Endodermal cell (in vitro differentiated cells): ENCODE measurements around the gene TTC7B. TPM values are rescaled to one million over a fixed set of nuclear protein-coding genes. Genes with fewer than 3 reads are reported as not detected.

Experiments used
- DNase-seq: peaks from one replicate; pipeline ENCODE4 v3.0.0-alpha.2; 2017
- H3K27ac ChIP-seq: 2 replicates; pipeline ENCODE4 v1.5.1; 2013; ENCODE audit warnings: mild to moderate bottlenecking, low read depth, low read length, moderate library complexity
- H3K27me3 ChIP-seq: 2 replicates; pipeline ENCODE4 v1.6.1; 2013; ENCODE audit warnings: mild to moderate bottlenecking, low read length, moderate library complexity; ENCODE audit not compliant: insufficient read depth, control insufficient read depth, poor library complexity, severe bottlenecking
- H3K36me3 ChIP-seq: 2 replicates; pipeline ENCODE4 v1.7.0; 2013; ENCODE audit warnings: mild to moderate bottlenecking, low read length, moderate library complexity; ENCODE audit not compliant: control insufficient read depth, insufficient read depth
- H3K4me1 ChIP-seq: one replicate; pipeline ENCODE4 v1.7.0; 2013; ENCODE audit warnings: low read length; ENCODE audit not compliant: control insufficient read depth, insufficient read depth
- H3K4me3 ChIP-seq: 2 replicates; pipeline ENCODE4 v1.5.1; 2013; ENCODE audit warnings: mild to moderate bottlenecking, low read length, moderate library complexity
- H3K9ac ChIP-seq: 2 replicates; pipeline ENCODE4 v1.6.1; 2013; ENCODE audit warnings: mild to moderate bottlenecking, low read length, moderate library complexity; ENCODE audit not compliant: poor library complexity, severe bottlenecking; ENCODE audit errors: extremely low read depth
- H3K9me3 ChIP-seq: 2 replicates; pipeline ENCODE4 v1.6.1; 2013; ENCODE audit warnings: mild to moderate bottlenecking, low read length, moderate library complexity; ENCODE audit not compliant: control insufficient read depth
- H3K27ac Mint-ChIP-seq: 2 replicates; pipeline ENCODE4 v1.8.0; 2020; ENCODE audit warnings: mixed read lengths
- H3K27me3 Mint-ChIP-seq: 2 replicates; pipeline ENCODE4 v1.8.0; 2021; ENCODE audit warnings: mild to moderate bottlenecking, mixed read lengths; ENCODE audit not compliant: insufficient read depth
- H3K36me3 Mint-ChIP-seq: 2 replicates; pipeline ENCODE4 v1.8.0; 2020; ENCODE audit warnings: low read depth, mixed read lengths
- H3K4me1 Mint-ChIP-seq: 2 replicates; pipeline ENCODE4 v1.8.0; 2020; ENCODE audit warnings: mixed read lengths
- H3K4me3 Mint-ChIP-seq: 2 replicates; pipeline ENCODE4 v1.8.0; 2020; ENCODE audit warnings: mild to moderate bottlenecking, moderate library complexity, mixed read lengths
- H3K9me3 Mint-ChIP-seq: 2 replicates; pipeline ENCODE4 v1.8.0; 2020; ENCODE audit warnings: mild to moderate bottlenecking, mixed read lengths
- WGBS, 2 experiments: methylation state at CpG; one replicate each; pipeline versions ENCODE4 v1.1.5 to v1.1.7; 2013; ENCODE audit warnings: missing lambda C conversion rate in 2 of 2, mixed read lengths in 1 of 2; ENCODE audit not compliant: insufficient coverage in 1 of 2, insufficient read length in 1 of 2; 5-methylcytosine and 5-hydroxymethylcytosine counted together
- total RNA-seq, 2 donors: library from RNA; stranded (reverse); fragmentation: NEBNext Ultra II Directional in 1 of 2; extraction: Animal tissue kit (Norgen Biotek cat#: 25700) in 1 of 2; gene quantifications; 2 replicates in 1 of 2; 3 replicates in 1 of 2; pipeline ENCODE4 v1.2.1, GENCODE V29; 2021
- TF ChIP-seq, protein P1 (sequence below): fragments of 200-600 bp; sonication (generic); conservative IDR thresholded peaks from 2 replicates; pipeline ENCODE4 v1.5.0; 2021; ENCODE audit warnings: antibody characterized with exemption, mild to moderate bottlenecking

Gene TTC7B
- total RNA-seq, 2 donors from 2014 or later, result 51.3 to 62.6 TPM

DNA sequence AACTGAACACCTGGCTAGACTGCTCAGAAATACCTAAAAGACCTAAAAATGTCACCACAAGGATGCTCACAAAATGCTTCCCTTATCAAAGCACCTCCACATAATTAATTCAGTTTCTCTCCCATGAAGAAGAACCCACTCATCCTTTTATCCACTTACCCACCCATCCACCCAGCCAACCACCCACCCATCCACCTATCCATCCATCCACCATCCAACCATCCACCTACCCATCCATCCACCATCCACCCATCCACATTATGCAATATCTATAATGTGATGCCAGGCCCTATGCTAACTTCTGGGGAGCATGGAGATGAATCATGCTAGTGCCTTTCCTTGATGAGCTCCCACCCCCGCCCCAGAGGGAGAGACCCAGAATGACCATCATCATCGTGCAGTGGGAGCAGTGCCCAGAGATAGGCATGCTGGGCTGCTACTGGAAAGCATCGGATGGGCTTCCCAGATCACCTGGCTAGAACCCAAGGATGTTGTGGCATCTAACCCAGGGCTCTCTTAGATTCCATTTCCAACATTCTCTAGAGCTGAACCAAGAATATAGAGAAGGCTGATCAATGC lies 166.6 kb downstream of the TTC7B start:
- no peaks in the 10 kb centered on the region for H3K27me3 ChIP-seq
- TF ChIP-seq, protein P1, sequence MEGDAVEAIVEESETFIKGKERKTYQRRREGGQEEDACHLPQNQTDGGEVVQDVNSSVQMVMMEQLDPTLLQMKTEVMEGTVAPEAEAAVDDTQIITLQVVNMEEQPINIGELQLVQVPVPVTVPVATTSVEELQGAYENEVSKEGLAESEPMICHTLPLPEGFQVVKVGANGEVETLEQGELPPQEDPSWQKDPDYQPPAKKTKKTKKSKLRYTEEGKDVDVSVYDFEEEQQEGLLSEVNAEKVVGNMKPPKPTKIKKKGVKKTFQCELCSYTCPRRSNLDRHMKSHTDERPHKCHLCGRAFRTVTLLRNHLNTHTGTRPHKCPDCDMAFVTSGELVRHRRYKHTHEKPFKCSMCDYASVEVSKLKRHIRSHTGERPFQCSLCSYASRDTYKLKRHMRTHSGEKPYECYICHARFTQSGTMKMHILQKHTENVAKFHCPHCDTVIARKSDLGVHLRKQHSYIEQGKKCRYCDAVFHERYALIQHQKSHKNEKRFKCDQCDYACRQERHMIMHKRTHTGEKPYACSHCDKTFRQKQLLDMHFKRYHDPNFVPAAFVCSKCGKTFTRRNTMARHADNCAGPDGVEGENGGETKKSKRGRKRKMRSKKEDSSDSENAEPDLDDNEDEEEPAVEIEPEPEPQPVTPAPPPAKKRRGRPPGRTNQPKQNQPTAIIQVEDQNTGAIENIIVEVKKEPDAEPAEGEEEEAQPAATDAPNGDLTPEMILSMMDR, result no peak
- no peaks in the 10 kb centered on the region for H3K9me3 Mint-ChIP-seq
- 93 to 96% methylated on average over 3 of the region's 3 CpGs for WGBS, 2 experiments
- no peak overlapping the region for H3K27ac Mint-ChIP-seq
- no peaks in the 10 kb centered on the region for H3K9me3 ChIP-seq
- peaks cover 30% of the 10 kb centered on the region for H3K4me1 ChIP-seq
- H3K36me3 Mint-ChIP-seq, result peaks cover 3% of the 10 kb centered on the region
- no peak overlapping the region for H3K9ac ChIP-seq
- no peak overlapping the region for H3K4me3 ChIP-seq
- H3K27ac ChIP-seq, result no peak overlapping the region
- no peak overlapping the region for H3K4me3 Mint-ChIP-seq
- no peak for DNase-seq
- peaks cover 57% of the 10 kb centered on the region for H3K4me1 Mint-ChIP-seq
- H3K36me3 ChIP-seq, result peaks cover 3% of the 10 kb centered on the region
- no peaks in the 10 kb centered on the region for H3K27me3 Mint-ChIP-seq

- Histone ChIP-seq H3K27me3 (no peaks in the 10 kb centered on the region), H3K27ac (no peak overlapping the region), H3K4me3 (no peak overlapping the region), H3K36me3 (peaks cover 3% of the 10 kb centered on the region), H3K9ac (no peak overlapping the region), H3K9me3 (no peaks in the 10 kb centered on the region), H3K4me1 (peaks cover 30% of the 10 kb centered on the region)
- DNase-seq, result no peak
- WGBS, 2 experiments, result 83 to 89% methylated on average over 4 of the region's 4 CpGs
- Mint-ChIP-seq H3K36me3 (peaks cover 3% of the 10 kb centered on the region), H3K27ac (no peak overlapping the region), H3K9me3 (no peaks in the 10 kb centered on the region), H3K4me1 (peaks cover 57% of the 10 kb centered on the region), H3K27me3 (no peaks in the 10 kb centered on the region), H3K4me3 (no peak overlapping the region)
- TF ChIP-seq, protein P1, result no peak
Observed at GRCh38 chr14:90649083-90649482, 167.1 kb downstream of the TTC7B start.

DNA sequence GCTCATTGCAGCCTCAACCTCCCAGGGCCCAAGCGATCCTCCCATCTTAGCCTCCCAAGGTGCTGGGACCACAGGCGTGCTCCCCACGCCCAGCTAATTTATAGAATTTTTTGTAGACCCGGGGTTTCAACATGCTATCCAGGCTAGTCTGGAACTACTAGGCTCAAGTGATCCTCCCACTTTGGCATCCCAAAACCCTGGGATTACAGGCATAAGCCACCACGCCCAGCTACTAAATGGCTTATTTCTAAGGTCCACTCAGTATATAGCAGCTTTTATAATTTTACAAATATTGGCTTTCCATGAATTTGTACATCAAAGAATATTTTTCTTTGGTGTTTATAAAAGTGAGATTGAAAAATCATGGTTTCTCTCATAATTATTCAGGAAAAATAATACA lies 167.8 kb downstream of the TTC7B start:
- TF ChIP-seq, protein P1, result no peak
- peaks cover 57% of the 10 kb centered on the region for H3K4me1 Mint-ChIP-seq

More for the DNA sequence above, 167.8 kb downstream of the TTC7B start:
- peaks cover 3% of the 10 kb centered on the region for H3K36me3 ChIP-seq
- no peak overlapping the region for H3K27ac Mint-ChIP-seq
- peaks cover 30% of the 10 kb centered on the region for H3K4me1 ChIP-seq
- H3K27me3 ChIP-seq, result no peaks in the 10 kb centered on the region
- peak overlapping the region; percentile 26 for H3K4me3 ChIP-seq
- H3K27ac ChIP-seq, result no peak overlapping the region
- H3K9me3 ChIP-seq, result no peaks in the 10 kb centered on the region
- H3K9me3 Mint-ChIP-seq, result no peaks in the 10 kb centered on the region
- peaks cover 3% of the 10 kb centered on the region for H3K36me3 Mint-ChIP-seq
- 90 to 97% methylated on average over 3 to 5 of the region's 5 CpGs for WGBS, 2 experiments
- no peak for DNase-seq
- H3K27me3 Mint-ChIP-seq, result no peaks in the 10 kb centered on the region
- H3K4me3 Mint-ChIP-seq, result no peak overlapping the region
- H3K9ac ChIP-seq, result no peak overlapping the region
